IMR-90 (cell line): ENCODE measurements around the gene FAM193B.

Source experiments
- BHLHE40 ChIP-seq: fragments of 150-350 bp; IDR thresholded peaks from 2 replicates; pipeline ENCODE4 v1.6.1; 2016; ENCODE audit warnings: mild to moderate bottlenecking, low read depth, low read length
- CEBPB ChIP-seq: IDR thresholded peaks from 2 replicates; pipeline ENCODE4 v1.6.1; 2012; ENCODE audit warnings: low read depth, low read length, improper control_type of control experiment
- CTCF ChIP-seq: conservative IDR thresholded peaks from 2 replicates; pipeline ENCODE4 v1.5.1; 2012; ENCODE audit warnings: mild to moderate bottlenecking, low read depth, low read length, improper control_type of control experiment
- ELK1 ChIP-seq: fragments of 150-350 bp; IDR thresholded peaks from 2 replicates; pipeline ENCODE4 v1.6.1; 2016; ENCODE audit warnings: low read depth, mild to moderate bottlenecking, low read length, moderate library complexity, borderline replicate concordance
- MAFK ChIP-seq: IDR thresholded peaks from 2 replicates; pipeline ENCODE4 v1.6.1; 2012; ENCODE audit warnings: low read depth, low read length, improper control_type of control experiment
- MXI1 ChIP-seq: IDR thresholded peaks from 2 replicates; pipeline ENCODE4 v1.6.1; 2012; ENCODE audit warnings: low read depth, mild to moderate bottlenecking, low read length, moderate library complexity, borderline replicate concordance
- NFE2L2 ChIP-seq: fragments of 150-350 bp; IDR thresholded peaks from 2 replicates; pipeline ENCODE4 v1.6.1; 2016; ENCODE audit warnings: low read depth, mild to moderate bottlenecking, low read length
- POLR2A ChIP-seq: IDR thresholded peaks from 2 replicates; pipeline ENCODE4 v1.6.1; 2012; ENCODE audit warnings: mild to moderate bottlenecking, low read depth, low read length
- RAD21 ChIP-seq: IDR thresholded peaks from 2 replicates; pipeline ENCODE4 v1.6.1; 2012; ENCODE audit warnings: low read length, improper control_type of control experiment
- RCOR1 ChIP-seq: IDR thresholded peaks from 2 replicates; pipeline ENCODE4 v1.6.1; 2012; ENCODE audit warnings: mild to moderate bottlenecking, low read length, improper control_type of control experiment; ENCODE audit not compliant: insufficient replicate concordance
- RFX5 ChIP-seq: IDR thresholded peaks from 2 replicates; pipeline ENCODE4 v1.8.0; 2012; ENCODE audit warnings: low read depth, mild to moderate bottlenecking, low read length, moderate library complexity
- SMC3 ChIP-seq: fragments of 150-350 bp; IDR thresholded peaks from 2 replicates; pipeline ENCODE4 v1.6.1; 2016; ENCODE audit warnings: low read depth, mild to moderate bottlenecking, antibody characterized with exemption, low read length, moderate library complexity
- USF2 ChIP-seq: fragments of 150-350 bp; IDR thresholded peaks from 2 replicates; pipeline ENCODE4 v1.6.1; 2017; ENCODE audit warnings: mild to moderate bottlenecking, antibody characterized with exemption, low read length, low read depth

- TF ChIP-seq POLR2A (no peak), CTCF (no peak), CEBPB (no peak), SMC3 (no peak), USF2 (no peak), NFE2L2 (no peak), RCOR1 (no peak), MAFK (no peak), RAD21 (no peak), ELK1 (no peak), BHLHE40 (no peak), MXI1 (no peak), RFX5 (no peak)
Observed at GRCh38 chr5:177471610-177472356, 82.6 kb downstream of the FAM193B start.
